Retina (tissue), 1 donor: ENCODE results near the gene DNAJC22.
"Not testable (repeated sequence)": the region's sequence is repeated elsewhere in the genome, so short reads cannot be mapped to it uniquely, and the experiment has no call there.

ENCODE experiments used
- DNase-seq: peaks from one replicate; pipeline ENCODE4 v3.0.0-alpha.2; 2016

The DNAJC22 gene

DNA sequence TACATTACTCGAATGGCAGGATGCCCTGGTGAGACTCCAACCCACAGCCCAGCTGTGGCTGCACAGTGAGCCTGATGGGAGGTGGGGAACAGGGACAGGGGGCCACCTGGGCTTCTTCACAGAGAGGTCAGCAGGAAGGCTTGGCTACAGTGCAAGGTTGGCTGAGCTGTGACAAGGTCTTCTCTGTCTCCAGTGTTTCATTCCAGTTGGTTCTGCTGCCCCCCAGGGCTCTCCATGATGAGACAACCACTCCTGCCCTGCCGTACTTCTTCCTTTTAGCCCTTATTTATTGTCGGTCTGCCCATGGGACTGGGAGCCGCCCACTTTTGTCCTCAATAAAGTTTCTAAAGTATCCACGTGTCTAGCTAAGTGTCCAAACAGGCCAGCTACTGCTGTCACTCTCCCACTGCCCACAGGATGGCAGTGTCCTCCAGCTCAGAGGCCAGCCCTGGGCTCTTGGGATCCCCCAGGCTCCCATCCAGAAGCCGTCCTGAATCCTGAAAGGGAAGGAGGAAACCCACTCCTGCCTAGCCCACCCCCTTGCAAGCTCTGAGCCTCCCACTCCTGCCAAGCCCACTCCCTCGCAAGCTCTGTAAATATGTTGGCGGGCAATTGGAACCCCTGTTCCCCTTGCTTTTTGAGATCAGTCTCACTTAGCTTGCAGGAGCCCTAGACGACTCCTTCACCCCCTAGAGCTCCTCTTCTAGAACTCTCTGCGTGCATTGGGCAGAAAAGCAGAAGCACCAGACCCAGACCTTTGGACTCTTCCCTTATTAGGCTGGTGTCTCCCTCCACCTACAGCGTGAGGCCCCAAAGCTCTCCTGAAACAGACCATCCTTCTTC is 15.1 kb upstream of the DNAJC22 start:
- peak; percentile 76 for DNase-seq

DNA sequence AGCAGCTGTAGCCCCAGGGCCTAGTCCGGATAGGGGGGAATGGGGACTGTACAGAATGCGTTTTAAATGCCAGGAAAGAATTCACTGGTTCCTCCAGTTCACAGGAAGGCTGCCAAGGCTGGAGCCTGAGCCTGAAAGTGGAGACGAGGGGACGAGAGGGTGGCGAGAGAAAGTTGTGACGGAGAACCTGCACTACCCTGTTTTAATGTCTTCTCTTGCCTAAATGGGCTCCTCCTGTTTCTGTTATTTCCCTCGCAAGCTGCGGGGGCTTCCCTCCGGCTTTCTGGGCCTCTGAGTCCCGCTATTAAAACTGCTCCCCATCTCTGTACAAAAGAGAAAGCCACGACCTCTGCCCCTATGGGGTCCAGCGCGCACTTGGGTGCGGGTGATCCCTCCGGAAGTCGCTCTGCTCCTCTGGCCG is 14.2 kb upstream of the DNAJC22 start:
- peak; percentile 34 for DNase-seq

DNA sequence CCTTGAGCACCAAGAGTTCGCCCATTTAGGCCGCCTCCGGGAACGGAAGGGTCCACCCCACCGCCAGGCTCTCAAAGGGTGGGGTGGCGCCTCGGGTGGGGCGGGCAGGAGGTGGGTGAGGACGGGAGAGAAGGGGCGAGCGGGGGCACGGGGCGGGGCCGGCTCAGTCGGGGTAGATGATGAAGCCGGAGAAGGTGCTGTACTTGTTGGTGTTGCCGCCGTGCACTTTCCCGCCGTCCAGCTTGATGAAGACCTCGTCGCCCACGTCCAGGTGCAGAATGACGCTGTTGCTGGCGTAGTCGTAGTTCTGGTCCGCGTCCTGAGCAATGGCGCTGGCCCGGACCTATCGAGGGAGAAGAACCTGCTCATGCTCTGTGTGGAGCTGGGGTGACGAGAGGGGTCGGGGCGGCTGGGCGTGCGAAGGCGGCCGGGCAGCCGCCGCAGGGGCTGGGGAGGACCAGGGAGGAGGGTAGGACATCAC is 13.8 kb upstream of the DNAJC22 start:
- peak; percentile 33 for DNase-seq

DNA sequence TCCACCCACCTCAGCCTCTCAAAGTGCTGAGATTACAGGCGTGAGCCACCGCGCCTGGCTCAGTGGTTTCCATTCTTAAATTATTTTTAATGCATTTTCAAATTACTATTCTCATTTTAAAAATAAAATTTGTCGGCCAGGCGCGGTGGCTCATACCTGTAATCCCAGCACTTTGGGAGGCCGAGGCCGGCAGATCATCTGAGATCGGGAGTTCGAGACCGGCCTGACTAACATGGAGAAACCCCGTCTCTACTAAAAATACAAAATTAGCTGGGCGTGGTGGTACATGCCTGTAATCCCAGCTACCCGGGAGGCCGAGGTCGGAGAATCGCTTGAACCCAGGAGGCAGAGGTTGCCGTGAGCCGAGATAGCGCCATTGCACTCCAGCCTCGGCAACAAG is 12.9 kb upstream of the DNAJC22 start:
- DNase-seq = not testable (repeated sequence)

DNA sequence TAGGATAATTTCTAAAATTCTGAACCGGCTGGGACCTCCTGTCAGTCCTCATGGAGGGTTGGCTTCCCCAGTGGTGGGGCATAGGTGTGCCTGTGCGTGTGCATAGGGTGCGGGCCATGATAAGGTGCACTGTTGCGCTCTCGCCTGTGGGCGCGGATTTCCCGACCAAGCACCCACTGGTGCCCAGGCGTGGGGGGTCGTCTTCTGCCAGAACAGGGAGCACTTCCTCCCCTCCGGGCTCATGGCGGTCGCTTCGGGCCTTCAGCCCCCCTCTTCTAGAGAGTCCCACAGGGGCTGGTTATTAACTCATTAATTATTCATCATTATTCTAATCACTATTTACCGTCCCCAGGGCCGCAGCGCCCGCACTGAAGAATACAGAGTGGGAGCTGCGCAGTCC is 12.5 kb upstream of the DNAJC22 start:
- peak; percentile 42 for DNase-seq

DNA sequence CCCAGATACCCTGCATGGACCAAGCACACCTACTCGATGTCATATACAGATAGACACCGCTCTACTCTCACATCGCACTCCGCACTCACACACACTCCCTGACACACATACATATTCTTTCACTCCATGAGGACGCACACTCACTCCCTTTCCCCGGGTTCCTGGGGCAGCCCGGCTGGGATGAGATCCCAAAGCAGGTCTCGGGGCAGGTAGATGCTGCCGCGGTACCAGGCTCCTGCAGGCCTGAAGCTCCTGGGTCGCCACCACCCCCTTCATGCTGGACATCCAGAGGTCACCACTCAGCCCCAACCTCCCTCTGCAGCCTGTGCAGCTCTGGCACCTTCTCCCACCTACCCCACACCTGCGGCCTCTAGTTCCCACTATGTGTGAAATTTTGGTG is 12.0 kb upstream of the DNAJC22 start:
- DNase-seq = peak; percentile 26

DNA sequence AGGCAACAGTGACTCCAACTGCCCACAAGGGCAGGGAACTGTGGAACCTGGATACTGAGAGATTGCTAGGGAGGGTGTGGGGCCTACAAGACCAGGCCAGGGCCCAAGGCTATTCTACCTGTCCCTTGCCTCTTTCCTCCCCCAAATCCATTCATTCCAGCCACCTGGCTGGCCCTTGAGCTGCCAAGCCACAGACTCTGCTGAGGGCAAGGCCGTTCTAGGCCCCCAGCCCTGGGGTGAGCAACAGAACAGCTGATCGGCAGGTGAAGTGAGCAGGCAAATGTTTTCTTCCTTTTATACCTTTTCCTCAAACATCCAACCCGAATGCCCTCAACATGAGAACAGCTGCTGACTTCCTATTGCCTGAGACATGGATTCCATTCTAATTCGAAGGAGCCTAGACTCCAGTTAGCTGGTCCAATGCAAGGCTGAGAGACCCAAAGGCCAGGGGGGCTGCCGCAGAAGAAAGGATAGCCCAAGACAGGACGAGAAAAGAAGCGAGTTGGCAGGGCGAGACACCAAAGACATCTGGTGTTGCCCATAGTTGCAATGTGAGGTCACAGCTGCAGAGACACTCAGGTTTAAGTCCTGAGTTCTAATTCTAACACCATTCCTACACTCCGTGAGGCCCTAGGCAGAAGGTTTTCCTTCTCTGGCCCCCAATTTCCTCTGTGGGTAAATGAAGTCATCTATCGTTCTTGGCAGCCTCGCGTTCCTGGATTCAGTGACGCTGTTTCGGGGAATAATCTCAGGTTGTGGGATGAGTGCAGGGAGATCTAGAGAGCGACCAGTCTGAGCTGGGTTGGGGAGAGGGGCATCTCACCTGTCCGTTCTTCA is 11.4 kb upstream of the DNAJC22 start:
- DNase-seq = peak; percentile 32

DNA sequence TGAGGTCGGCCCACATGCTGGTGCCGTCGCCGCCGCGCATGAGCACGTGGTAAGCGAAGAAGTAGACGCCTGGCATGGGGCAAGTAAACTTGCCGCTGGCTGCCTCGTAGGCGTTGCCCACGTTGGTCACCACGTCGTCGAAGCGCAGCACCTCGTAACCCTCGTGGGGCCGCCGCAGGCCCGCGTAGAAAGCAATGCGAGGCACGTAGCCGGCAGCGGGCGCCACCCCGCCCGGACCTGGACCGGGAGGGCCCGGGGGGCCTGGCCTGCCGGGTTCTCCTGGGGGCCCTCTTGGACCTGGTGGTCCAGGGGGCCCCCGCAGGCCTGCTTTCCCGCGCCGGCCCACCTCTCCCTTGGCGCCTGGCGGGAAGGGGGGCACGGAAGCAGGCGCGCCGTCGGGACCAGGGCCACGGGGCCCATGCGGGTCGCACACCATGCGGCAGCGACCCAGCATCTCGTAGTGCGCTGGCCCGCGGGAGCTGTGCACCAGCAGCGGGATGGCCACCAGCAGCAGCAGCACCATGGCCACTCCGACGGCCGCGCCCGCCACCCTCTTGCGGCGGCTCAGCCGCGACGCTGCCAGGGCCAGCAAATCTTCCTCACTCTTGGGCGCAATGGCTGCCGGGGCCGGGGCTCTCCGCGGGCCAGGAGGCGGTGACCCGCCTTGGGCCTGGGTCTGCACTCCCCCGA is 10.6 kb upstream of the DNAJC22 start:
- DNase-seq = no peak

DNA sequence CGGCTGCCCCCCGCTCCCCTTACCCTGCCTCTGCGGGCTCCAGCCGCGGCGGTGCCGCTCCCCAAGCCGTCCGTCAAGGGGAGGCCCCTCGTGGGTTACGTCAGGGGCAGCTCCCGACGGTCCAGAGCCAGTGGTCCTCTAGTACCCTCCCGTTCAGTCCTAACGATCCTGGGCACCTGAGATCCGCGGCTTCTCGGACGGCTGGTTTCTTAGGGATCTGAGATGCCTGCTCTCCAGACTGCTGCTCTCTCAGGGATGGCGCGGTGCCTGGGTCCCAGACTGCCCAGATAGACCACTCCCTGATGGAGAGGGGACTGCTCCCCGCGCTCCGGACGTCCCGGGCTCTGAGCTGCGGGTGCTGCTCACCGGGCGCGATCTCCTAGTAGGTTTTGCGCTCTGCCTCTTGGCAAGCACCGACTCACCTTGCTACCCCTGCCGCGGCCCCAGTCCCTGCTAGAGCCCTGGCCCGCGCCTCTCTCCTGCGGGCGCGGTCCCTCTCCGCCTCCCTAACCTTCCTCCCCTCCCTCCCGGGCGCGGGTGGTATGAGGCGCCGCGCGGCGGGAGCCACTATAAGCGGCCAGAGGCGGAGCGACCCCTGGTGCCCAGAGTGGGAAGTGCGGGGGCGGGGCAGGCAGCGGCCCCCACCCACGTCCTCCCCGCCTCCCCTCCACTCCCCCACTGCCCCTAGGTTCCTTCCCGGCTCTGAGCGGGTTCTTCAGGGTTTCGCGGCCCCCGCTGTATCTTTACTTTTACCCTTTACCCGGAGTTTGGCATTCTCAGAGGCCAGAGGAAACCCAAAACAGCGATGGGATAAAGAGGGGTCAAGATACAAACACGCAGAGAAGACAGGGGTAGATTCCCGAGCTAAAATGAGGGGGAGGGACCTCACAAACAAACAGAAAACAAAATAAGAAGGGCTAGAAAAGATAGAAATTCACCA is 9.8 kb upstream of the DNAJC22 start, which contains the start of gene C1QL4:
Gene C1QL4 (minus strand): TSS at position 544 of the 940 bp plus-strand sequence. CDS start 711 bp downstream, outside the sequence.
- peak; percentile 94 for DNase-seq

DNA sequence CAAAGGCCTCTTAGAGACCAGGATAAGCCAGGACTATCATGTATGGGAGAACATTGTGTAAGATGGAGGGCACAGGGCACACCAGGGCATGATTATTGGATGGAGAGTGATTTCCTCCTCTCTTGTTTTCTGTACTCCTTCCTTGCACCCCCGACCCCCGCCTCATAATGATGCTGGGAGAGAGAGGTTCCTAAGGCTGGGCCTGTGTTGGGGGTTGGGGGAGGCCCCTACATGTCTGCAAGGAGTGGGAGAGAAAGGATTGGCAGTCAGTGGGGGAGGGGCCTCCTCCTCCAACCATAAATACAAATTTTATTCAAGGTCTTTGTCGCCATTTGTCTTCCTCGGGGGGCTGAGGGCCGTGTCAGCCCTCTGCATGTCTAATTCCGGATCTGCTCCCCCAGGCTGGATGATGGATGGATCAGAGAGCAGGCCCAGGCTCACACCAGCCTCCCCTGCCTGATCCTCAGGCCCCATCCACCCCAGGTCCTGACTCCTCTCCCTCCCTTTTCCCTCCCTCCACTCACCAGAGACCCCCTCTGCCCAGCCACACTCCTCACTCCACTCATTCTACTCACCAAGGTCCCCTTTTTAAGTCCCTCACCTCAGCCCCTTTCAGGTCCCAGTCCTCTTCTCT is 7.7 kb upstream of the DNAJC22 start:
- peak; percentile 6 for DNase-seq

DNA sequence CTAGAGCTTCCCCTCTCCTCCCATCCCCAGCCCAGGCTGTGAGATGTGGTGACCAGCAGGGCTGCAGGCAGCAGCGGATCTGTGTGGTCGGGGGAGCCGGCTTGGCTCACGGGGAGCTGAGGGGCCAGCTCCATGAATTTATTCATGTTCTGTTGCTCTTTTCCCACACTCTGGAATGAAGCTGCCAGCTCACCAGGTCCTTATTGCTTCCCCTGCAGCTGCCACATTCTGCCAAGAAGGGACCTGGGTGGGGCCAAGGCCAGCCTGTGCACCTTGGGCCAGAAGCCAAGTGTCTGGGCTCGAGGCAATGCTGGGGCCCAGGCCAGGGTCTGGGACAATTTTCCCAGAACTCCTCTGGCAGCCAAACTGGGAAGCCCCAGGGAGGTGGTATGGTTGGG is 7.2 kb upstream of the DNAJC22 start:
- peak; percentile 25 for DNase-seq

DNA sequence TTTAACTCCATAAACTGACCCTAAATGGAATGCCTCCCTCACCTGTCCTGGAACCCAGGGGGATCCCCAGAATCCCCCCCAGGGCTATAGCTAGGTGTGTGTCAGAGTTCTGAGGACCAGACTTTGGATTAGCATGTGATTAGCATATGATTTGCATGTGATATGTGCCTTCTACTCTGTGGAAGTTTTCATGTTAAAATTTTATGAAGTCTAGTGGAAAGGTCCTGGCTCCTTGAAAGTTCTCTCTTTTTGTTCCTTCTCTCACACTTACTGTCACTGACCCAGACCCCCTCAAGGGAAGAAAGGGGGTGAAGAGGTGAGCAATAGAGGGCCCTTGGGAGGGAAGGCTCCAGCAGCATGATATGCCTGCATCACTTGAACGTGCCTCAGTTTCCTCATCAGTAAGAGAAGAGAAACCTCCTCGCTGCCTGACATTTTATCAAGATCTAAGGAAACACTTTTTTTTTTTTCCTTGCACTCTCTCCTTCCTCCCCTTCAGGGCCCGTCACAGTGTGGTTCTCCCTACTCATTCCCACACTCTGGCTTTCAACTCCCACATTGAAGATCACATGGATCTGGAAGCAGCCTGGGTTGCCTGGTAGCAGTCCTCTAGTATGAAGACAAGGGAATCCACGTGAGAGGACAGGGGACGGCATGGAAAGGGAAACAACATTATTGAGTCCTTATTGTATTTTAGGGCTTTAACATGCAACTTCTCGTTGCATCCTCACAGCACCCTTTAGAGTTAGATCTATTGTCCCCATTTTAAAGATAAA is 6.4 kb upstream of the DNAJC22 start:
- DNase-seq = peak; percentile 5

DNA sequence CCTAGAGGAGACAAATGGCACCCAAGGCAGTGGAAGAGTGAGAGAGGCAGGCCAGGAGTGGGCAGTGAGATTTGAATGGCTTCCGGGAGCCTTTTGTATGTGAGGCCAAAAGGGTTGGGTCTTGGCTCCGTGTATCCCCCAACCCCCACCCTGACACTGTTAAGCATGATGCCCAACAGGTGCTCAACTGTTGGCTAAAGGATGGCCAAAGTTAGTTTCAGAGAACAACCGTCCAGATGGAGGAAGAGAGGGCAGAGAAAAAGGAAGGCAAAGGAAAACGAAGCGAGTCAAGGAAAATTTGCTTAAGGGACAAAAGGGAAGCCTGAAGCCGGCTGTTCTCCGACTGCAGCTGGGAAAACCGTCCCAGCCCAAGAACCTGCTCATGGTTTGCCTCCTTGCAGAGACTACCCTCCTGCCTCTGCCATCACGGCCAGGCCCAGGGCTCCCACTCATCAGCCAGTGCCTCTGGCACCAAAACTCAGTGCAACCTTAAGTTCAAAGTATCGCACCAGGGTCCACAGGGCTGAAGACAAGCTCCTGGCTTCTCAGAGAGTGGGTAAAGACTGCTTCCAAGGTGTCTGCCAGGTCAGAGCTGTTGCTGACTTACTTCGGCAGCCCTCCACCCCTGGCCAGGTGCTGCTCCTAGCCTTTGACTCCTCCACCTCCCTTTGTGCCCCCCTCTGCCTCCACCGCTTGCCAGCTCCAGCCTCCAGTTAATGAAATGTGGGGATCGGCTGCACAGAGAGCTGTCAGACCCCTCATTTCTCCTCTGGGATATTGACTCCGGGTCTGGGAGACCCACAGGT is 5.5 kb upstream of the DNAJC22 start:
- peak; percentile 35 for DNase-seq

DNA sequence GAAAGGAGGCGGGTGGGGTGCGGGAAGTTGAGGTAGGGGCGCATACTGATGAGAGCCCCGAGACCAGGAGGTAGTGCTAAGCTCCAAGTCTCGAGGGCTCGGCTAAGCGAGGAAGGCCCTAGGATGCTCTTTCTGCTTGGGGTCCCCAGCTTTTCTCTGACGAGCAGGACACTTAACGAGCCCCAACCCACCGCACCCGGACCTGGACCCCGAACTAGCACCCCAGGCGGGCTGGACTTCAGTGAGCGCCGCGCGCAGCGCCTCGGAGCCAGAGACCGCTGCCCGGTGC is 5.0 kb upstream of the DNAJC22 start:
- no peak for DNase-seq

DNA sequence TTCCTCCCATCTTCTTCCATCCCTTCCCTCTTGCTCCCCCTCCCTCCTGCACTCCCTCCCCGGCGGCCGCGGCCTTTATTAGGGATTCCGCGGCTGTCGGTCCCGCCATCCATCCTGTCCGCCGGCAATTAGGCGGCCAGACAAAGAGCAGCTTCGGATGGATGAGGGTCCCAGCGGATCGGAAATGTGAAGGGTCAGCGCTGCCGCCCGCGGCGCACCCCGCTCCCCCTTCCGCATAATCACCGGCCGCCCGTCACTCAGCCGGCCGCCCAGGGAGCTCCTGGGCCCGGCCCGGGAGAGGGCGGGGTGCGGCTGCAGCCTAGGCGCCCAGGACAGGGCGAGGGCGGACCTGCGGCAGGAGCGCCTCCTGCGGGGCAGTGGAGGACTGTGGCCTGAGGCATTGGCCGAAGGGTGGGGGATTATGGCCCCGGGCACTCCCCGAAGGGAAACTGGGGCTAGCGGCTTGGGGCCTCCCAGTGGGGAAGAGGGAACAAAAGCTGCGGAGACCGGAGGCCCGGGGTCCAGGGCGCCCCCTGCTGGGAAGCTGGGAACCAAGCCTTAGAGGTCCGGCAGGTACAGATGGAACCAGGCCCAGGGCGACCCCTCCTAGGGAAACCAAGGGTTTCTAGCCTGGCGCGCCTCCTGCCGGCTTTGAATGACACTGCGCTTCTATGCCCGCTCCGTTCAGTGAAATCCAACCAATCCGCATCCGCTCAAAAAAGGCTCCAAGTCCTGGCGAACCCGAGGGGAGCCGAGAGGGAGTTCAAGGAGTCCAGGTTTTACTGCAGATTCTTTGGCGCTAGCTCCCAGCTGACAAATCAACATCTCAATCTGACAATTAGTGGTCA is 4.4 kb upstream of the DNAJC22 start:
- peak; percentile 94 for DNase-seq

DNA sequence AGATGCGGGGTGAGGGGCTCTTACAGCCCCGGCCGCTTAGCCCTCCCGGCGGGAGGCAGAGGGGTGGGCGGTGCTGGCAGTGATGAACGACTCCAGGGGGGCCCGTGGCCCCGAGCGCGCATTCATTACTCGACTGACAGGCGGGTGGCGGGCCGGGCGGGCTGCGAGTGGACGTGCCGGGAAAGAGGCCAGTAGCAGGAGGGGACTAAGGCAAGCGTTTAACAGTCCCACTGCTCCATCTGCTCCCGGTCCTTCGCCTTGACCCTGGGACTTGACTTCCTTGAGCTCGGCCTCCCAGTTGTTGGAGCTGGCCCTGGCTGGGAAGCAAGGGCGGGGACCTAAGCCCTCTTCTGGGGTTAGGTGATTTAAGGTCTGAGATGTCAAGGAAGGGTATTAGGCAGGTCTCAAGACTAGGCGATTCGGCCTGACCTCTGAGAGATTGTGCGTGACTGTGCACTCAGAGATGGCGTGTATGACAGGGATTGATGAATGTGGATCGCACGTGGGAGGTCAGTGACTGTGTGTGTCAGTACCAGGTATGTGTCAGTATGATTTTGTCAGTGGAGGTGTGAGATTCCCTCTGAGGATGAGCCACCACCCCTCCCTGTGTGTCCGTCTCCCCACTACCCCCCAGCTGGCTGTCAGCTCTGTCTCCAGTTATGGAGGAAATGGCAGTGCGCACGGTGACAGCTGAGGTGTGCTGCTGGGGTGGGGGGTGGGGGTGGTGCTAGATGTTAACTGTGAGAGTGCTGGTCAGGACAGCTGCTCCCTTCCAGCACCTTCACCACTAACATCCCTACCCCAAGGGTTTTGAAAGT is 3.6 kb upstream of the DNAJC22 start:
- DNase-seq = no peak

DNA sequence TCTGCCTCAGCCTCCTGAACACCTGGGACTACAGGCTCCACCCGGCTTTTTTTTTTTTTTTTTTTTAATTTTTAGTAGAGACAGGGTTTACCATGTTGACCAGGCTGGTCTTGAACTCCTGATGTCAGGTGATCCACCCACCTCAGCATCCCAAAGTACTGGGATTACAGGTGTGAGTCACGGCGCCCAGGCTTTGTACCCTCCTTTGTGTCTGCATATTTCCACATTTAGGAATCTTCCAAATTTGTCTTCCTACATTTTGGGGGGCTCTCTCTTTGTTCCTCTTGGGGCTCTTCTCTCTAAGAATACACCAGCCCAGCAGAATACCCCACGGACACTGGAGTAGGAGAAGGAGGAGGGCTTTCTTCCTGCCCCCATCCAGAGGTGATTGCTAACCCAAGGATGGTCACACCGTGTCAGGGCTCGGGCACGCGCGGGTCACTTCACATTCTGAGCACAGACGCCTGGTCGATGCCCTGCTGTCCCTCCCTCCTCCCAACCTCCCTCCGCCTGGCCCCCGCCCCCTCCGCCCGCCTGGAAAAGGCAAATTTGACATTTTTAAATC is 2.1 kb upstream of the DNAJC22 start:
- DNase-seq = peak; percentile 32
